A549 (cell line): ENCODE measurements around the gene PKHD1. TPM values are rescaled to one million over a fixed set of nuclear protein-coding genes. Genes with fewer than 3 reads are reported as not detected.
A peak's percentile ranks its signal among the peaks of the same experiment; 100 is the strongest.
"Not testable (repeated sequence)": the region's sequence is repeated elsewhere in the genome, so short reads cannot be mapped to it uniquely, and the experiment has no call there.

Experiments
- ATAC-seq, 2 experiments: fragments of 200-7000 bp in 1 of 2; fragments of >200 bp in 1 of 2; cut with Nextera tagmentation in 1 of 2; cut with Tn5 transposase in 1 of 2; 3 replicates each; pipeline versions ENCODE4 v1.8.0 to v1.9.1; 2018 to 2020; ENCODE audit warnings: mild to moderate bottlenecking in 1 of 2, moderate library complexity in 1 of 2
- CTCF ChIA-PET: fragments of 300-600 bp; sonication (Branson Sonifier 250); formaldehyde crosslinking; extraction: SDS; loops from one replicate; lab custom pipeline; 2021; ENCODE audit warnings: antibody characterized with exemption, inconsistent platforms; lab: Yijun Ruan, JAX
- POLR2A ChIA-PET: fragments of 350-600 bp; formaldehyde crosslinking; extraction: SDS; loops from one replicate; lab custom pipeline; 2021; ENCODE audit warnings: antibody characterized with exemption, inconsistent platforms; lab: Yijun Ruan, JAX
- DNase-seq, 2 experiments: peaks; one replicate each; pipeline versions ENCODE4 v3.0.0 to v3.0.0-alpha.2; 2011 to 2016; ENCODE audit warnings: low read depth in 1 of 2, low spot score in 1 of 2
- FAIRE-seq: peaks from 2 replicates; lab custom pipeline; 2011; peaks lifted over from hg19 to GRCh38; lab: Jason Lieb, UNC
- H3K27ac ChIP-seq, 2 experiments: fragments of >200 bp; sonication (Bioruptor Twin); formaldehyde crosslinking; 3 replicates each; pipeline ENCODE4 v1.5.1; 2016 to 2017
- H3K4me1 ChIP-seq: fragments of >200 bp; sonication (Bioruptor Twin); formaldehyde crosslinking; 3 replicates; pipeline ENCODE4 v1.6.1; 2016
- H3K4me2 ChIP-seq: fragments of >200 bp; sonication (Bioruptor Twin); formaldehyde crosslinking; 3 replicates; pipeline ENCODE4 v1.6.1; 2016
- H3K4me3 ChIP-seq: fragments of >200 bp; sonication (Bioruptor Twin); formaldehyde crosslinking; 3 replicates; pipeline ENCODE4 v1.5.1; 2016
- H3K9me3 ChIP-seq: fragments of >200 bp; sonication (Bioruptor Twin); formaldehyde crosslinking; 3 replicates; pipeline ENCODE4 v1.6.1; 2016
- CBX8 ChIP-seq: fragments of 200-600 bp; sonication (generic); IDR thresholded peaks from 2 replicates; pipeline ENCODE4 v1.6.1; 2016
- CEBPB ChIP-seq, 2 experiments: fragments of >200 bp in 1 of 2; sonication (Bioruptor Twin) in 1 of 2; formaldehyde crosslinking in 1 of 2; IDR thresholded peaks; 2 replicates each; pipeline ENCODE4 v1.6.1; 2012 to 2016
- CHD4 ChIP-seq: fragments of 200-600 bp; sonication (generic); IDR thresholded peaks from 2 replicates; pipeline ENCODE4 v1.6.1; 2016; ENCODE audit warnings: antibody characterized with exemption, mild to moderate bottlenecking, borderline replicate concordance
- EHF ChIP-seq: fragments of 250-450 bp; sonication (Bioruptor Pico); IDR thresholded peaks from 2 replicates; pipeline ENCODE4 v1.5.0; 2020; ENCODE audit warnings: mild to moderate bottlenecking
- HDAC2 ChIP-seq: fragments of 200-600 bp; sonication (generic); IDR thresholded peaks from 2 replicates; pipeline ENCODE4 v1.6.1; 2016
- HES2 ChIP-seq: fragments of >200 bp; sonication (Bioruptor Twin); formaldehyde crosslinking; IDR thresholded peaks from 2 replicates; pipeline ENCODE4 v1.6.1; 2016
- HOXA7 ChIP-seq: fragments of 250-450 bp; sonication (Bioruptor Pico); IDR thresholded peaks from 2 replicates; pipeline ENCODE4 v1.5.0; 2020; ENCODE audit warnings: mild to moderate bottlenecking, moderate library complexity
- HOXB13 ChIP-seq: fragments of 250-450 bp; sonication (Bioruptor Pico); IDR thresholded peaks from 2 replicates; pipeline ENCODE4 v1.5.0; 2020; ENCODE audit warnings: low read depth, mild to moderate bottlenecking, moderate library complexity
- MAFK ChIP-seq: fragments of 450-650 bp; IDR thresholded peaks from 2 replicates; pipeline ENCODE4 v1.6.1; 2014; ENCODE audit not compliant: partially characterized antibody
- MYC ChIP-seq: IDR thresholded peaks from 2 replicates; pipeline ENCODE4 v1.6.1; 2012; ENCODE audit warnings: mild to moderate bottlenecking, inconsistent platforms, low read length, improper control_type of control experiment, borderline replicate concordance
- NFE2L2 ChIP-seq: fragments of 150-350 bp; conservative IDR thresholded peaks from 2 replicates; pipeline ENCODE4 v1.6.1; 2014; ENCODE audit warnings: low read length
- NPAS2 ChIP-seq: fragments of 250-450 bp; sonication (Bioruptor Pico); IDR thresholded peaks from 2 replicates; pipeline ENCODE4 v1.8.0; 2022; ENCODE audit warnings: mild to moderate bottlenecking, moderate library complexity, borderline replicate concordance
- NR3C1 ChIP-seq: fragments of >200 bp; sonication (Bioruptor Twin); formaldehyde crosslinking; IDR thresholded peaks from 3 replicates; pipeline ENCODE4 v1.6.1; 2017
- RCOR1 ChIP-seq: fragments of 150-350 bp; IDR thresholded peaks from 2 replicates; pipeline ENCODE4 v1.6.1; 2014; ENCODE audit warnings: antibody characterized with exemption, low read length, low read depth
- REST ChIP-seq: fragments of 200-600 bp; sonication (generic); IDR thresholded peaks from 2 replicates; pipeline ENCODE4 v1.6.1; 2016; ENCODE audit warnings: antibody characterized with exemption, mild to moderate bottlenecking, moderate library complexity
- SREBF2 ChIP-seq: fragments of 450-650 bp; IDR thresholded peaks from 2 replicates; pipeline ENCODE4 v1.6.1; 2014; ENCODE audit warnings: mild to moderate bottlenecking, moderate library complexity
- TFCP2L1 ChIP-seq: fragments of 250-450 bp; sonication (Bioruptor Pico); IDR thresholded peaks from 2 replicates; pipeline ENCODE4 v1.5.0; 2021; ENCODE audit warnings: mild to moderate bottlenecking
- TP53 ChIP-seq: fragments of 250-450 bp; sonication (Bioruptor Pico); IDR thresholded peaks from 2 replicates; pipeline ENCODE4 v1.5.0; 2021; ENCODE audit warnings: mild to moderate bottlenecking, moderate library complexity
- ZC3H11A ChIP-seq: fragments of 450-650 bp; IDR thresholded peaks from 2 replicates; pipeline ENCODE4 v1.6.1; 2014; ENCODE audit warnings: antibody characterized with exemption, mild to moderate bottlenecking
- ZSCAN20 ChIP-seq: fragments of 250-450 bp; sonication (Bioruptor Pico); IDR thresholded peaks from 2 replicates; pipeline ENCODE4 v1.8.0; 2022; ENCODE audit warnings: mild to moderate bottlenecking, moderate library complexity
- WGBS: methylation state at CpG from one replicate; pipeline ENCODE4 v1.1.6; 2017; ENCODE audit errors: missing lambda C conversion rate; 5-methylcytosine and 5-hydroxymethylcytosine counted together
- polyA plus RNA-seq, 4 experiments: library from polyadenylated mRNA; depleted of rRNA in 3 of 4; stranded (reverse); fragments of >200 nt; fragmentation: RNase III in 1 of 4; extraction: RNeasy Plus Mini Kit Qiagen cat#74134 plus additional on column Dnase treatment in 1 of 4; gene quantifications; 2 replicates in 3 of 4; 3 replicates in 1 of 4; pipeline ENCODE4 v1.2.3, GENCODE V29; 2011 to 2017

The PKHD1 gene
- polyA plus RNA-seq, 2 of the 4 experiments (the other 2 are of a cell fraction) = not detected

GRCh38 chr6:51939695-51940094 is 147.7 kb downstream of the PKHD1 start:
- H3K9me3 ChIP-seq, POLR2A ChIA-PET, H3K4me2 ChIP-seq, H3K27ac ChIP-seq, CTCF ChIA-PET, H3K4me3 ChIP-seq, H3K4me1 ChIP-seq, FAIRE-seq, ATAC-seq, DNase-seq: not testable (repeated sequence)
- 3% methylated on average over 2 of the region's 2 CpGs for WGBS

- H3K27ac ChIP-seq = no peak overlapping the region
- H3K4me1 ChIP-seq = no peaks in the 10 kb centered on the region
- no peak overlapping the region for H3K4me2 ChIP-seq
- TF ChIP-seq HES2 (no peak), HDAC2 (no peak), ZC3H11A (no peak), ZSCAN20 (CRISPR knock-in tag) (no peak), NPAS2 (CRISPR knock-in tag) (no peak), NR3C1 (no peak), HOXB13 (CRISPR knock-in tag) (no peak), RCOR1 (no peak), NFE2L2 (no peak), CHD4 (no peak), MYC (no peak), MAFK (no peak), TP53 (no peak), CBX8 (no peak), EHF (CRISPR knock-in tag) (no peak), CEBPB (IDR thresholded peaks at IDR 0.05) (no peak), HOXA7 (CRISPR knock-in tag) (no peak)
- POLR2A ChIA-PET = no interaction called here
- DNase-seq (no peak), FAIRE-seq (no peak), ATAC-seq (no peak)
- H3K9me3 ChIP-seq = no peaks in the 10 kb centered on the region
- CTCF ChIA-PET = no interaction called here
- H3K4me3 ChIP-seq = no peak overlapping the region
- WGBS = 21% methylated on average over 4 of the region's 4 CpGs
Measured at GRCh38 chr6:51936531-51937290, 150.7 kb downstream of the PKHD1 start.

DNA sequence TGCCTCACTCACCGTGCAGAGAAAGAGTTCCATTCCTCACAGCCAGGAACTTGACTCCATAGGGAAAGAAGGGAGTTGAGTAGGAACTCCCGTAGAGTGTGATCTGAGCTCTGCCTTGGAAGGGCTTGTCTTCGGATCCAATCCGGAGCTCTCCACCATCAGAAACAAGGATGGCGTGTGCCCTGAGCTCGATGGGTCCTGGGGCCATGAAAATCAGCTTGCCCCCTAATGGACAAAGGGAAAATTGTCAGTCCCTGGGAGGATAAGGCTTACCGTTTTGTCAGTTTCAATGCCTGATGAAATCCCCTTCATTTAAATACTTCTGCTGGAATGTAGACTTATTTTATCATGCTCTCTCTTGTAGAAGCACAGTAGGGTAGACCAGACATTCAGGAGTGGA is 153.3 kb downstream of the PKHD1 start:
- WGBS = 3% methylated on average over 7 of the region's 7 CpGs
- TF ChIP-seq TFCP2L1 (CRISPR knock-in tag) (no peak), EHF (CRISPR knock-in tag) (no peak), HOXB13 (CRISPR knock-in tag) (no peak), NPAS2 (CRISPR knock-in tag) (no peak), TP53 (no peak), REST (no peak), SREBF2 (no peak), NFE2L2 (no peak), ZC3H11A (no peak), CEBPB (IDR thresholded peaks at IDR 0.05) (no peak)
- no peak overlapping the region for H3K4me3 ChIP-seq
- no peaks in the 10 kb centered on the region for H3K9me3 ChIP-seq
- ATAC-seq = peak; percentile 74 to 85; a peak in 4 of 6 replicates
- H3K27ac ChIP-seq = no peak overlapping the region
- CTCF ChIA-PET = interaction anchor here (0.9 kb wide), 1 partner anchor 18 kb away, joined by 4 read pairs; no protein-coding TSS in a partner anchor
- no peak for FAIRE-seq
- H3K4me2 ChIP-seq = no peak overlapping the region
- peak; percentile 13 to 31 for DNase-seq
- POLR2A ChIA-PET = no interaction called here
- no peaks in the 10 kb centered on the region for H3K4me1 ChIP-seq
